HCT116 (cell line): Measurements from ENCODE around the gene CD247. TPM values are rescaled to one million over a fixed set of nuclear protein-coding genes. Genes with fewer than 3 reads are reported as not detected.

Experiments
- ATAC-seq: fragments of 200-7000 bp; cut with Tn5 transposase; 2 replicates; pipeline ENCODE4 v1.9.1; 2020; ENCODE audit warnings: mild to moderate bottlenecking, moderate library complexity
- BruUV-seq: library from RNA; stranded (reverse); fragments of 400-500 nt; replicated peaks from 2 replicates; lab custom pipeline; 2021; lab: Mats Ljungman, UMichigan
- CTCF ChIA-PET: fragments of 300-600 bp; sonication (Branson Sonifier 250); formaldehyde crosslinking; loops from one replicate; lab custom pipeline; 2021; ENCODE audit warnings: antibody characterized with exemption; lab: Charles Lee
- POLR2A ChIA-PET: fragments of 300-600, 350-600 bp; sonication (Branson Sonifier 250); formaldehyde crosslinking; loops from one replicate; lab custom pipeline; 2021; ENCODE audit warnings: antibody characterized with exemption; lab: Charles Lee
- RAD21 ChIA-PET, 2 experiments: fragments of 300-600 bp; sonication (Branson Sonifier 250); formaldehyde crosslinking; loops; one replicate each; lab custom pipeline; 2023; ENCODE audit warnings: low total read pairs in 2 of 2; ENCODE audit not compliant: uncharacterized antibody in 2 of 2, unreplicated experiment in 2 of 2, low non-redundant PET in 1 of 2; lab: Charles Lee
- DNase-seq: peaks from one replicate; pipeline ENCODE4 v3.0.0-alpha.2; 2010; ENCODE audit warnings: low read depth, low spot score
- H2AFZ ChIP-seq: fragments of 200-600 bp; shearing (Covaris generic), sonication (generic); 2 replicates; pipeline ENCODE4 v1.6.1; 2017; ENCODE audit warnings: low read depth, mixed run types, mixed read lengths, antibody characterized with exemption, low read length; ENCODE audit not compliant: poor library complexity, severe bottlenecking
- H3K27ac ChIP-seq: 2 replicates; pipeline ENCODE4 v1.5.1; 2012; ENCODE audit warnings: low read depth, low read length
- H3K27me3 ChIP-seq: fragments of 200-600 bp; sonication (generic); 2 replicates; pipeline ENCODE4 v1.6.1; 2016; ENCODE audit warnings: mixed run types, low read length, mixed read lengths; ENCODE audit not compliant: insufficient read depth
- H3K36me3 ChIP-seq, 2 experiments: fragments of 200-500 bp in 1 of 2; fragments of 200-600 bp in 1 of 2; sonication (Bioruptor generic) in 1 of 2; sonication (generic) in 1 of 2; 2 replicates each; pipeline versions ENCODE4 v1.5.1 to v1.6.1; 2014 to 2016; ENCODE audit warnings: low read length in 2 of 2, inconsistent platforms in 1 of 2, mixed read lengths in 1 of 2, mixed run types in 1 of 2; ENCODE audit not compliant: insufficient read depth in 2 of 2, control insufficient read depth in 1 of 2
- H3K4me1 ChIP-seq, 2 experiments: fragments of 200-600 bp in 1 of 2; sonication (generic) in 1 of 2; 2 replicates each; pipeline versions ENCODE4 v1.5.1 to v1.6.1; 2012 to 2017; ENCODE audit warnings: low read length in 2 of 2, inconsistent platforms in 1 of 2, mild to moderate bottlenecking in 1 of 2, mixed read lengths in 1 of 2, mixed run types in 1 of 2, moderate library complexity in 1 of 2; ENCODE audit not compliant: insufficient read depth in 2 of 2, control insufficient read depth in 1 of 2
- H3K4me2 ChIP-seq: fragments of 200-600 bp; sonication (generic); 2 replicates; pipeline ENCODE4 v1.6.1; 2017; ENCODE audit warnings: mixed run types, low read length, mixed read lengths
- H3K4me3 ChIP-seq, 2 experiments: fragments of 200-600 bp in 1 of 2; sonication (generic) in 1 of 2; replicated peaks in 1 of 2; 2 replicates each; pipeline ENCODE4 v1.5.1; 2011 to 2016; ENCODE audit warnings: low read length in 2 of 2, control low read depth in 1 of 2, low read depth in 1 of 2, mild to moderate bottlenecking in 1 of 2, mixed read lengths in 1 of 2, mixed run types in 1 of 2
- H3K79me2 ChIP-seq: fragments of 200-600 bp; sonication (generic); 2 replicates; pipeline ENCODE4 v1.6.1; 2017; ENCODE audit warnings: mild to moderate bottlenecking, mixed run types, low read length, moderate library complexity, mixed read lengths; ENCODE audit not compliant: insufficient read depth
- H3K9ac ChIP-seq: fragments of 200-600 bp; sonication (generic); 2 replicates; pipeline ENCODE4 v1.6.1; 2016; ENCODE audit warnings: low read length, mixed read lengths
- H3K9me2 ChIP-seq: fragments of 200-600 bp; sonication (generic), shearing (Covaris generic); 2 replicates; pipeline ENCODE4 v1.6.1; 2017; ENCODE audit warnings: mixed run types, mild to moderate bottlenecking, moderate library complexity; ENCODE audit not compliant: insufficient read depth
- H3K9me3 ChIP-seq, 2 experiments: fragments of 200-500 bp in 1 of 2; fragments of 200-600 bp in 1 of 2; sonication (Bioruptor generic) in 1 of 2; sonication (generic) in 1 of 2; 2 replicates each; pipeline ENCODE4 v1.6.1; 2014 to 2017; ENCODE audit warnings: low read length in 2 of 2, mixed read lengths in 2 of 2, inconsistent platforms in 1 of 2, low read depth in 1 of 2, mild to moderate bottlenecking in 1 of 2, mixed run types in 1 of 2, moderate library complexity in 1 of 2; ENCODE audit not compliant: control insufficient read depth in 1 of 2, insufficient read depth in 1 of 2
- H4K20me1 ChIP-seq: fragments of 200-600 bp; sonication (generic), shearing (Covaris generic); 2 replicates; pipeline ENCODE4 v1.6.1; 2017; ENCODE audit warnings: mixed run types, mild to moderate bottlenecking, moderate library complexity; ENCODE audit not compliant: insufficient read depth
- ATF3 ChIP-seq: IDR thresholded peaks from 2 replicates; pipeline ENCODE4 v1.6.1; 2012
- CTCF ChIP-seq, 3 experiments: fragments of 200-600 bp in 1 of 3; sonication (generic) in 1 of 3; IDR thresholded peaks in 2 of 3; conservative IDR thresholded peaks in 1 of 3; 2 replicates each; pipeline ENCODE4 v1.5.1; 2012 to 2017; ENCODE audit warnings: low read depth in 2 of 3, low read length in 2 of 3, antibody characterized with exemption in 1 of 3, borderline replicate concordance in 1 of 3, control low read depth in 1 of 3, mild to moderate bottlenecking in 1 of 3, mixed read lengths in 1 of 3, mixed run types in 1 of 3, moderate library complexity in 1 of 3; ENCODE audit not compliant: insufficient read depth in 1 of 3
- EGR1 ChIP-seq: IDR thresholded peaks from 2 replicates; pipeline ENCODE4 v1.6.1; 2012; ENCODE audit warnings: low read depth
- POLR2AphosphoS5 ChIP-seq: IDR thresholded peaks from 2 replicates; pipeline ENCODE4 v1.6.1; 2011; ENCODE audit warnings: mild to moderate bottlenecking, low read depth, low read length, moderate library complexity
- RAD21 ChIP-seq: IDR thresholded peaks from 2 replicates; pipeline ENCODE4 v1.6.1; 2012; ENCODE audit warnings: low read depth, mild to moderate bottlenecking
- REST ChIP-seq: IDR thresholded peaks from 2 replicates; pipeline ENCODE4 v1.6.1; 2012; ENCODE audit warnings: low read depth
- SP1 ChIP-seq: IDR thresholded peaks from 2 replicates; pipeline ENCODE4 v1.6.1; 2012; ENCODE audit warnings: low read depth
- TCF7L2 ChIP-seq: IDR thresholded peaks from 2 replicates; pipeline ENCODE4 v1.7.0; 2011; ENCODE audit warnings: borderline replicate concordance, inconsistent platforms; ENCODE audit not compliant: insufficient read depth, insufficient read length; ENCODE audit errors: extremely low read depth
- ZFX ChIP-seq: fragments of 450-650 bp; IDR thresholded peaks from 2 replicates; pipeline ENCODE4 v1.6.1; 2017
- ZNF274 ChIP-seq: fragments of 200-500 bp; sonication (Bioruptor generic); IDR thresholded peaks from 2 replicates; pipeline ENCODE4 v1.6.1; 2014; ENCODE audit warnings: mild to moderate bottlenecking, low read depth, low read length, inconsistent platforms
- intact Hi-C: fragments of 100-400 bp; cut with micrococcal nuclease; formaldehyde crosslinking; loops from 2 replicates; pipeline ENCODE4 v1.10.0; 2022
- total RNA-seq: library from RNA; stranded (reverse); gene quantifications from one replicate; pipeline ENCODE4 v1.2.1, GENCODE V29; 2021; ENCODE audit not compliant: unreplicated experiment

CD247 gene
- total RNA-seq, 1 experiment from 2014 or later: 0.57 TPM

- TF ChIP-seq CTCF (IDR thresholded peaks at IDR 0.05 in 2 of 3, conservative IDR thresholded peaks at IDR 0.05 in 1 of 3; ENCODE audit: borderline replicate concordance in 1 of 3, insufficient read depth in 1 of 3, low read depth in 2 of 3, low read length in 2 of 3): no peak
- no peak for TF ChIP-seq ATF3
- no peak for TF ChIP-seq ZNF274
- no peak for TF ChIP-seq SP1
- TF ChIP-seq ZFX: no peak
Measured at GRCh38 chr1:167392200-167392696, 126.1 kb downstream of the CD247 start (continued).

- BruUV-seq: no TSS peak
- intact Hi-C loops: no loop called here
Measured at GRCh38 chr1:167388976-167389375, 129.4 kb downstream of the CD247 start.

More at GRCh38 chr1:167388976-167389375, 129.4 kb downstream of the CD247 start:
- no peak overlapping the region for H3K9ac ChIP-seq
- H3K4me3 ChIP-seq: no peak overlapping the region
- H3K27me3 ChIP-seq: no peaks in the 10 kb centered on the region
- POLR2A ChIA-PET: no interaction called here
- ATAC-seq (no peak), DNase-seq (no peak)
- H3K4me2 ChIP-seq: no peak overlapping the region
- TF ChIP-seq RAD21: no peak
- TF ChIP-seq POLR2AphosphoS5: no peak
- no peak for TF ChIP-seq REST
- TF ChIP-seq ZFX: no peak
- TF ChIP-seq TCF7L2: no peak
- TF ChIP-seq EGR1: no peak
- TF ChIP-seq, all 23 proteins: peak for 0
- Histone ChIP-seq H2AFZ (no peak overlapping the region), H3K4me1 (no peaks in the 10 kb centered on the region), H3K79me2 (no peaks in the 10 kb centered on the region), H3K36me3 (peaks cover 0 to 3% of the 10 kb centered on the region in 2 experiments; a peak in 1 of 4 replicates), H3K9me3 (no peaks in the 10 kb centered on the region), H3K27ac (no peak overlapping the region), H4K20me1 (no peaks in the 10 kb centered on the region), H3K9me2 (no peaks in the 10 kb centered on the region)
- CTCF ChIA-PET: no interaction called here
- RAD21 ChIA-PET: no interaction called here
